A673 (cell line): Measurements from ENCODE around the gene SIRT6.
"Not testable (repeated sequence)": the region's sequence is repeated elsewhere in the genome, so short reads cannot be mapped to it uniquely, and the experiment has no call there.

ENCODE experiments used
- EZH2 ChIP-seq: fragments of 200-600 bp; sonication (generic); IDR thresholded peaks from 2 replicates; pipeline ENCODE4 v1.6.1; 2017; ENCODE audit warnings: borderline replicate concordance, low read depth, mild to moderate bottlenecking, mixed read lengths, antibody characterized with exemption, low read length; ENCODE audit not compliant: poor library complexity, severe bottlenecking
- TF ChIP-seq, protein P1 (sequence below): fragments of 300-800, 200-600 bp; sonication (generic); conservative IDR thresholded peaks from 2 replicates; pipeline ENCODE4 v1.5.1; 2017; ENCODE audit warnings: low read depth, mild to moderate bottlenecking, antibody characterized with exemption, low read length, moderate library complexity, mixed read lengths

DNA sequence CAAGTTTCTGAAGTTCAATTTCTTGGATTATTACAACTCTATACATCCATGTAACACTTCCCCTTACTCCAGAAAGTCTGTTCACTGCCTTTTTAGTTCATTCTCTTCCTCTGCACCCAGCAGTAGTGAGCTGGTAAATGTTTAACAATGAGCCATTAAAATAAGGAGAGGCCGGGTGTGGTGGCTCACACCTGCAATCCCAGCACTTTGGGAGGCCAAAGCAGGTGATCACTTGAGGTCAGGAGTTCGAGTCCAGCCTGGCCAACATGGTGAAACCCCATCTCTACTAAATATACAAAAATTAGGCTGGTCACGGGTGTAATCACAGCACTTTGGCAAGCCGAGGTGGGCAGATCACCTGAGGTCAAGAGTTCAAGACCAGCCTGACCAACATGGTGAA lies 55.0 kb downstream of the SIRT6 start:
- TF ChIP-seq, protein P1, sequence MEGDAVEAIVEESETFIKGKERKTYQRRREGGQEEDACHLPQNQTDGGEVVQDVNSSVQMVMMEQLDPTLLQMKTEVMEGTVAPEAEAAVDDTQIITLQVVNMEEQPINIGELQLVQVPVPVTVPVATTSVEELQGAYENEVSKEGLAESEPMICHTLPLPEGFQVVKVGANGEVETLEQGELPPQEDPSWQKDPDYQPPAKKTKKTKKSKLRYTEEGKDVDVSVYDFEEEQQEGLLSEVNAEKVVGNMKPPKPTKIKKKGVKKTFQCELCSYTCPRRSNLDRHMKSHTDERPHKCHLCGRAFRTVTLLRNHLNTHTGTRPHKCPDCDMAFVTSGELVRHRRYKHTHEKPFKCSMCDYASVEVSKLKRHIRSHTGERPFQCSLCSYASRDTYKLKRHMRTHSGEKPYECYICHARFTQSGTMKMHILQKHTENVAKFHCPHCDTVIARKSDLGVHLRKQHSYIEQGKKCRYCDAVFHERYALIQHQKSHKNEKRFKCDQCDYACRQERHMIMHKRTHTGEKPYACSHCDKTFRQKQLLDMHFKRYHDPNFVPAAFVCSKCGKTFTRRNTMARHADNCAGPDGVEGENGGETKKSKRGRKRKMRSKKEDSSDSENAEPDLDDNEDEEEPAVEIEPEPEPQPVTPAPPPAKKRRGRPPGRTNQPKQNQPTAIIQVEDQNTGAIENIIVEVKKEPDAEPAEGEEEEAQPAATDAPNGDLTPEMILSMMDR: not testable (repeated sequence)
- not testable (repeated sequence) for TF ChIP-seq EZH2
